ENCODE data around the gene FAM3D.
"Not testable (repeated sequence)": the region's sequence is repeated elsewhere in the genome, so short reads cannot be mapped to it uniquely, and the experiment has no call there.

Gene FAM3D

DNA sequence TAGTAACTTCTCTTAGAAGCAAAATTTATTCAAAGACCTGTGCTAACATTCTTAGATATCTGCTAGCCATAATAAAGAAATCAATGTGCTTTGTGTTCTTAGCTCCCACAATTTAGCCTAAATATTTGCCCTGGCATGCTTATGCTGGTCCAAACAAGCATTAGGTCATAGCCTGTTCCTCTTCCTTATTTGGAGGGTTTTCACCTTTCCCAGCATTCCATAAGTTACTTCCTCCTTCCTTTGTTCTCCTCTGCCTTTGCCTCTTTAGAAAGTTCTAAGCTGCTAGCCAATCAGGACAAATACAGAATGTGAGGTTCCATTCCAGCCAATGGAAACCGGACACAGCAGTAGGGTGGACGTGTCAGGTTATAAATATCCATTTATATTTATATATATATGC is 37.7 kb upstream of the FAM3D start:
- H3K9ac ChIP-seq (ENCODE audit: low read length); H3K18ac ChIP-seq (ENCODE audit: low read depth in 1 of 2, low read length in 2 of 2); H3K4me1 ChIP-seq (ENCODE audit: control insufficient read depth, insufficient read depth, low read depth, low read length); H3K27ac ChIP-seq (ENCODE audit: low read length, poor library complexity, severe bottlenecking); H2AK5ac ChIP-seq (ENCODE audit: low read length, severe bottlenecking); H3K4me2 ChIP-seq (ENCODE audit: low read length, poor library complexity, severe bottlenecking); H2BK12ac ChIP-seq (ENCODE audit: low read length in 2 of 2); H3K79me1 ChIP-seq (replicated peaks; ENCODE audit: low read length, poor library complexity, severe bottlenecking); DNase-seq; H4K91ac ChIP-seq (ENCODE audit: low read length); H3K27me3 ChIP-seq (ENCODE audit: control insufficient read depth in 1 of 2, insufficient read depth in 1 of 2, low read length in 2 of 2); H2AFZ ChIP-seq (ENCODE audit: low read depth, low read length); H4K8ac ChIP-seq (ENCODE audit: low read length); H3K23ac ChIP-seq (ENCODE audit: low read length in 2 of 2); H2BK5ac ChIP-seq (ENCODE audit: low read depth, low read length, poor library complexity, severe bottlenecking); H3K4me3 ChIP-seq (ENCODE audit: insufficient read depth in 1 of 2, low read depth in 1 of 2, low read length in 2 of 2); H2BK120ac ChIP-seq (ENCODE audit: low read depth, low read length); H3K4ac ChIP-seq (ENCODE audit: low read depth in 1 of 2, low read length in 2 of 2); H3K14ac ChIP-seq (ENCODE audit: low read length in 2 of 2); H2BK15ac ChIP-seq (ENCODE audit: low read depth, poor library complexity, severe bottlenecking); H3K36me3 ChIP-seq (ENCODE audit: control insufficient read depth in 1 of 2, insufficient read depth in 2 of 2, low read depth in 1 of 2, low read length in 2 of 2); H3K9me3 ChIP-seq (ENCODE audit: control insufficient read depth, low read length): not testable (repeated sequence)
- WGBS = no CpG with 5 or more reads among the region's 2 CpGs

DNA sequence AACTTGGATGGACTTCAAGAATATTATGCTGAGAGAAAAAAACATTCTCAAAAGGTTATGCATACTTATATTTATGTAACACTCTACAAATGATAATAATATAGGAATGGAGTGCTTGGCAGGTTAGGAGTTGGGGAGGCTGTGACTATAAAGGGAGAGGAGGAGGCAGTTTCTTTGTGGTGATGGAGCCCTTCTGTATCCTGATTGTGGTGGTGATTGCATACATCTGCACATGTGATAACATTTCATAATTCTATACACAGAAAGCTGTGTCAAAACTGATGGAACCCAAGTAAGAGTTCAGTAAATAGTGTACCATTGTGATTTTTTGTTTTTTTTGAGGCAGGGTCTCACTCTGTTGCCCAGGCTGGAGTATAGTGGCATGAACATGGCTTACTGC is 31.7 kb upstream of the FAM3D start:
- Histone ChIP-seq H3K23ac (ENCODE audit: low read length in 2 of 2) (no peak overlapping the region), H4K8ac (ENCODE audit: low read length) (no peak overlapping the region), H3K9ac (ENCODE audit: low read length) (no peak overlapping the region), H2BK120ac (ENCODE audit: low read depth, low read length) (no peak overlapping the region), H2AK5ac (ENCODE audit: low read length, severe bottlenecking) (no peak overlapping the region), H3K27me3 (ENCODE audit: control insufficient read depth in 1 of 2, insufficient read depth in 1 of 2, low read length in 2 of 2) (no peaks in the 10 kb centered on the region), H2BK5ac (ENCODE audit: low read depth, low read length, poor library complexity, severe bottlenecking) (no peak overlapping the region), H3K4ac (ENCODE audit: low read depth in 1 of 2, low read length in 2 of 2) (no peak overlapping the region), H2AFZ (ENCODE audit: low read depth, low read length) (no peak overlapping the region), H3K79me1 (replicated peaks; ENCODE audit: low read length, poor library complexity, severe bottlenecking) (no peaks in the 10 kb centered on the region), H2BK12ac (ENCODE audit: low read length in 2 of 2) (no peak overlapping the region), H3K18ac (ENCODE audit: low read depth in 1 of 2, low read length in 2 of 2) (no peak overlapping the region), H3K27ac (ENCODE audit: low read length, poor library complexity, severe bottlenecking) (no peak overlapping the region), H3K4me1 (ENCODE audit: control insufficient read depth, insufficient read depth, low read depth, low read length) (no peaks in the 10 kb centered on the region), H3K4me2 (ENCODE audit: low read length, poor library complexity, severe bottlenecking) (no peak overlapping the region), H3K9me3 (ENCODE audit: control insufficient read depth, low read length) (peaks cover 10% of the 10 kb centered on the region), H3K4me3 (ENCODE audit: insufficient read depth in 1 of 2, low read depth in 1 of 2, low read length in 2 of 2) (no peak overlapping the region), H2BK15ac (ENCODE audit: low read depth, poor library complexity, severe bottlenecking) (no peak overlapping the region), H3K14ac (ENCODE audit: low read length in 2 of 2) (no peak overlapping the region), H3K36me3 (ENCODE audit: control insufficient read depth in 1 of 2, insufficient read depth in 2 of 2, low read depth in 1 of 2, low read length in 2 of 2) (no peaks in the 10 kb centered on the region), H4K91ac (ENCODE audit: low read length) (no peak overlapping the region)
- no peak for DNase-seq

DNA sequence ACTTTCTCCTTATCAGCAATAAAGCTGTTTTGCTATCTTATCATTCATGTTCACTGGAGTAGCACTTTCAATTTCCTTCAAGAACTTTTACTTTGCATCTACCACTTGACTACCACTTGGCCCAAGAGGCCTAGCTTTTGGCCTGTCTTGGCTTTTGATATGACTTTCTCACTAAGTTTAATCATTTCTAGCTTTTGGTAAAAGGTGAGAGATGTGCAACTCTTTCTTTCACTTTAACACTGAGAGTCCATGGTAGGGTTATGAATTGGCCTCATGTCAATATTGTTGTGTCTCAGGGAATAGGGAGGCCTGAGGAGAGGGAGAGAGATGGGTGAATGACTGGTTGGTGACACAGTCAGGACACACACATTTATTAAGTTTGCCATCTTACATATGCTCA is 31.0 kb upstream of the FAM3D start:
- Histone ChIP-seq H3K4me2 (ENCODE audit: low read length, poor library complexity, severe bottlenecking) (no peak overlapping the region), H2BK120ac (ENCODE audit: low read depth, low read length) (no peak overlapping the region), H3K36me3 (ENCODE audit: control insufficient read depth in 1 of 2, insufficient read depth in 2 of 2, low read depth in 1 of 2, low read length in 2 of 2) (no peaks in the 10 kb centered on the region), H4K8ac (ENCODE audit: low read length) (no peak overlapping the region), H2AFZ (ENCODE audit: low read depth, low read length) (no peak overlapping the region), H3K9ac (ENCODE audit: low read length) (no peak overlapping the region), H2BK12ac (ENCODE audit: low read length in 2 of 2) (no peak overlapping the region), H2AK5ac (ENCODE audit: low read length, severe bottlenecking) (no peak overlapping the region), H3K18ac (ENCODE audit: low read depth in 1 of 2, low read length in 2 of 2) (no peak overlapping the region), H4K91ac (ENCODE audit: low read length) (no peak overlapping the region), H2BK15ac (ENCODE audit: low read depth, poor library complexity, severe bottlenecking) (no peak overlapping the region), H3K27ac (ENCODE audit: low read length, poor library complexity, severe bottlenecking) (no peak overlapping the region), H3K27me3 (ENCODE audit: control insufficient read depth in 1 of 2, insufficient read depth in 1 of 2, low read length in 2 of 2) (no peaks in the 10 kb centered on the region), H3K9me3 (ENCODE audit: control insufficient read depth, low read length) (peaks cover 10% of the 10 kb centered on the region), H2BK5ac (ENCODE audit: low read depth, low read length, poor library complexity, severe bottlenecking) (no peak overlapping the region), H3K79me1 (replicated peaks; ENCODE audit: low read length, poor library complexity, severe bottlenecking) (no peaks in the 10 kb centered on the region), H3K4me3 (ENCODE audit: insufficient read depth in 1 of 2, low read depth in 1 of 2, low read length in 2 of 2) (no peak overlapping the region), H3K4ac (ENCODE audit: low read depth in 1 of 2, low read length in 2 of 2) (no peak overlapping the region), H3K14ac (ENCODE audit: low read length in 2 of 2) (no peak overlapping the region), H3K23ac (ENCODE audit: low read length in 2 of 2) (no peak overlapping the region), H3K4me1 (ENCODE audit: control insufficient read depth, insufficient read depth, low read depth, low read length) (no peaks in the 10 kb centered on the region)
- no peak for DNase-seq

DNA sequence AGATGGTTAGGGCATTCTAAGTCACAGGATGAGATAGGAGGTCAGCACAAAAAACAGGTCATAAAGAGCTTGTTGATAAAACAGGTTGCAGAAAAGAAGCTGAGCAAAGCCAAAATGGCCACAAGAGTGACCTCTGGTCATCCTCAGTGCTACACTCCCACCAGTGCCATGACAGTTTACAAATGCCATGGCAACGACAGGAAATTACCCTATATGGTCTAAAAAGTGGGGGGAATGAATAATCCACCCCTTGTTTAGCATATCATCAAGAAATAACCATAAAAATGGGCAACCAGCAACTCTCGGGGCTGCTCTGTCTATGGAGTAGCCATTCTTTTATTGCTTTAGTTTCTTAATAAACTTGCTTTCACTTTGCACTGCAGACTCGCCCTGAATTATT is 30.2 kb upstream of the FAM3D start:
- H3K79me1 ChIP-seq (replicated peaks; ENCODE audit: low read length, poor library complexity, severe bottlenecking); H3K27ac ChIP-seq (ENCODE audit: low read length, poor library complexity, severe bottlenecking); H2BK120ac ChIP-seq (ENCODE audit: low read depth, low read length); H2AK5ac ChIP-seq (ENCODE audit: low read length, severe bottlenecking); H2AFZ ChIP-seq (ENCODE audit: low read depth, low read length); H2BK5ac ChIP-seq (ENCODE audit: low read depth, low read length, poor library complexity, severe bottlenecking); H3K36me3 ChIP-seq (ENCODE audit: control insufficient read depth in 1 of 2, insufficient read depth in 2 of 2, low read depth in 1 of 2, low read length in 2 of 2); DNase-seq; H3K23ac ChIP-seq (ENCODE audit: low read length in 2 of 2); H3K14ac ChIP-seq (ENCODE audit: low read length in 2 of 2); H3K27me3 ChIP-seq (ENCODE audit: control insufficient read depth in 1 of 2, insufficient read depth in 1 of 2, low read length in 2 of 2); H3K4me2 ChIP-seq (ENCODE audit: low read length, poor library complexity, severe bottlenecking); H3K9ac ChIP-seq (ENCODE audit: low read length); H3K4me3 ChIP-seq (ENCODE audit: insufficient read depth in 1 of 2, low read depth in 1 of 2, low read length in 2 of 2); H2BK15ac ChIP-seq (ENCODE audit: low read depth, poor library complexity, severe bottlenecking); H3K4ac ChIP-seq (ENCODE audit: low read depth in 1 of 2, low read length in 2 of 2); H4K8ac ChIP-seq (ENCODE audit: low read length); H3K18ac ChIP-seq (ENCODE audit: low read depth in 1 of 2, low read length in 2 of 2); H4K91ac ChIP-seq (ENCODE audit: low read length); H3K4me1 ChIP-seq (ENCODE audit: control insufficient read depth, insufficient read depth, low read depth, low read length); H2BK12ac ChIP-seq (ENCODE audit: low read length in 2 of 2): not testable (repeated sequence)
- H3K9me3 ChIP-seq (ENCODE audit: control insufficient read depth, low read length) = peaks cover 12% of the 10 kb centered on the region
- 63% methylated on average over 3 of the region's 3 CpGs for WGBS

Measured in mesenchymal stem cell (in vitro differentiated cells and primary cell).